ENCODE data around the gene ERC1.

ERC1 gene

GRCh38 chr12:1529228-1529861 is 538.3 kb downstream of the ERC1 start:
- DNase-seq = no peak

- DNase-seq = no peak
Measured at GRCh38 chr12:1529862-1530591, 539.0 kb downstream of the ERC1 start.

- DNase-seq = no peak
Measured at GRCh38 chr12:1530592-1531152, 539.6 kb downstream of the ERC1 start.

GRCh38 chr12:1531153-1531653 is 540.2 kb downstream of the ERC1 start:
- no peak for DNase-seq

- no peak for DNase-seq
Measured at GRCh38 chr12:1531654-1532374, 540.8 kb downstream of the ERC1 start.

- no peak for DNase-seq
Measured at GRCh38 chr12:1532375-1533165, 541.5 kb downstream of the ERC1 start.

- DNase-seq = no peak
Measured at GRCh38 chr12:1533205-1533601, 542.2 kb downstream of the ERC1 start.

- no peak for DNase-seq
Measured at GRCh38 chr12:1533602-1534304, 542.7 kb downstream of the ERC1 start.

- no peak for DNase-seq
Measured at GRCh38 chr12:1534748-1535147, 543.7 kb downstream of the ERC1 start.

GRCh38 chr12:1536817-1537216 is 545.8 kb downstream of the ERC1 start:
- no peak for DNase-seq

- DNase-seq = no peak
Measured at GRCh38 chr12:1539135-1539534, 548.1 kb downstream of the ERC1 start.

GRCh38 chr12:1540690-1541089 is 549.7 kb downstream of the ERC1 start:
- no peak for DNase-seq

GRCh38 chr12:1542599-1542998 is 551.6 kb downstream of the ERC1 start:
- no peak for DNase-seq

GRCh38 chr12:1544996-1545700 is 554.1 kb downstream of the ERC1 start:
- no peak for DNase-seq

Measured in activated T-cell treated with anti-CD3 and anti-CD28 coated beads for 4 hours (primary cell).